HepG2 (cell line): ENCODE measurements around the gene ACOT8. TPM values are rescaled to one million over a fixed set of nuclear protein-coding genes. Genes with fewer than 3 reads are reported as not detected.
A peak's percentile ranks its signal among the peaks of the same experiment; 100 is the strongest.

Experiments used
- AKAP8 ChIP-seq: sonication (generic); formaldehyde crosslinking; IDR thresholded peaks from 2 replicates; pipeline ENCODE4 v1.5.1; 2020; ENCODE audit warnings: mild to moderate bottlenecking, missing genetic modification reagents
- CENPT ChIP-seq: sonication (generic); formaldehyde crosslinking; IDR thresholded peaks from 2 replicates; pipeline ENCODE4 v1.8.0; 2022; ENCODE audit warnings: low read depth, mild to moderate bottlenecking, moderate library complexity, missing genetic modification reagents
- DPF2 ChIP-seq: sonication (generic); formaldehyde crosslinking; IDR thresholded peaks from 2 replicates; pipeline ENCODE4 v1.4.0; 2020; ENCODE audit warnings: mild to moderate bottlenecking, low read depth, missing genetic modification reagents, borderline replicate concordance
- HMGA1 ChIP-seq: sonication (generic); formaldehyde crosslinking; conservative IDR thresholded peaks from 2 replicates; pipeline ENCODE4 v1.4.0; 2020; ENCODE audit warnings: missing genetic modification reagents
- HNRNPL ChIP-seq: fragments of 200-400 bp; formaldehyde crosslinking; IDR thresholded peaks from 2 replicates; pipeline ENCODE4 v1.6.1; 2017; ENCODE audit warnings: mild to moderate bottlenecking, low read depth, low read length
- KLF15 ChIP-seq: sonication (generic); formaldehyde crosslinking; IDR thresholded peaks from 2 replicates; pipeline ENCODE4 v1.8.1; 2023; ENCODE audit warnings: borderline replicate concordance, mild to moderate bottlenecking, inconsistent platforms, missing genetic modification reagents, mixed read lengths
- MAFG ChIP-seq: sonication (generic); formaldehyde crosslinking; IDR thresholded peaks from 2 replicates; pipeline ENCODE4 v1.5.1; 2020; ENCODE audit warnings: mild to moderate bottlenecking, missing genetic modification reagents
- MLLT10 ChIP-seq: sonication (generic); formaldehyde crosslinking; IDR thresholded peaks from 2 replicates; pipeline ENCODE4 v1.4.0; 2020; ENCODE audit warnings: missing genetic modification reagents
- NCOR1 ChIP-seq: fragments of 200-600 bp; sonication (generic); IDR thresholded peaks from 2 replicates; pipeline ENCODE4 v1.7.0; 2017; ENCODE audit warnings: antibody characterized with exemption, low read length, borderline replicate concordance
- NFE2 ChIP-seq: sonication (generic); formaldehyde crosslinking; IDR thresholded peaks from 2 replicates; pipeline ENCODE4 v1.4.0; 2020; ENCODE audit warnings: missing genetic modification reagents
- NKX3-1 ChIP-seq: sonication (generic); formaldehyde crosslinking; IDR thresholded peaks from 2 replicates; pipeline ENCODE4 v1.5.0; 2020; ENCODE audit warnings: missing genetic modification reagents
- SIN3A ChIP-seq: IDR thresholded peaks from 2 replicates; pipeline ENCODE4 v1.6.1; 2011; ENCODE audit warnings: low read depth, mild to moderate bottlenecking, control low read depth, low read length, borderline replicate concordance
- SIX4 ChIP-seq: sonication (generic); formaldehyde crosslinking; IDR thresholded peaks from 2 replicates; pipeline ENCODE4 v1.4.0; 2020; ENCODE audit warnings: missing genetic modification reagents
- SNAI1 ChIP-seq: sonication (generic); formaldehyde crosslinking; IDR thresholded peaks from 2 replicates; pipeline ENCODE4 v1.5.0; 2020; ENCODE audit warnings: mild to moderate bottlenecking, missing genetic modification reagents, borderline replicate concordance
- SPEN ChIP-seq: sonication (generic); formaldehyde crosslinking; IDR thresholded peaks from 2 replicates; pipeline ENCODE4 v1.5.1; 2020; ENCODE audit warnings: low read depth, mild to moderate bottlenecking, missing genetic modification reagents
- TOE1 ChIP-seq: sonication (generic); formaldehyde crosslinking; IDR thresholded peaks from 2 replicates; pipeline ENCODE4 v1.4.0; 2020; ENCODE audit warnings: mild to moderate bottlenecking, missing genetic modification reagents
- ZFP41 ChIP-seq: sonication (generic); formaldehyde crosslinking; IDR thresholded peaks from 2 replicates; pipeline ENCODE4 v1.4.0; 2020; ENCODE audit warnings: mild to moderate bottlenecking, missing genetic modification reagents, borderline replicate concordance
- ZFP90 ChIP-seq: sonication (generic); formaldehyde crosslinking; IDR thresholded peaks from 2 replicates; pipeline ENCODE4 v1.8.0; 2022; ENCODE audit warnings: missing genetic modification reagents, mild to moderate bottlenecking, inconsistent platforms, borderline replicate concordance
- ZIK1 ChIP-seq: sonication (generic); formaldehyde crosslinking; IDR thresholded peaks from 2 replicates; pipeline ENCODE4 v1.5.0; 2020; ENCODE audit warnings: mild to moderate bottlenecking, low read depth, missing genetic modification reagents, borderline replicate concordance
- ZMYM4 ChIP-seq: sonication (generic); formaldehyde crosslinking; IDR thresholded peaks from 2 replicates; pipeline ENCODE4 v1.8.1; 2023; ENCODE audit warnings: mild to moderate bottlenecking, missing genetic modification reagents
- polyA plus RNA-seq, 8 experiments: library from polyadenylated mRNA; depleted of rRNA in 3 of 8; stranded (reverse) in 7 of 8; unstranded in 1 of 8; fragments of >200 nt; fragmentation: Illumina TruSeq in 4 of 8; extraction: Trizol in 4 of 8; gene quantifications; 2 replicates each; pipeline versions ENCODE4 v1.2.1 to v1.2.3, GENCODE V29; 2011 to 2016; ENCODE audit warnings: low read depth in 4 of 8, missing spikeins in 1 of 8, mixed read lengths in 1 of 8; ENCODE audit not compliant: insufficient read depth in 1 of 8
- total RNA-seq, 5 experiments: library from RNA; depleted of rRNA; stranded (reverse); fragments of >200 nt; fragmentation: Illumina TruSeq; extraction: Trizol; gene quantifications; 2 replicates each; pipeline ENCODE4 v1.2.3, GENCODE V29; 2016; ENCODE audit warnings: low read depth in 1 of 5
- TF ChIP-seq, protein P1 (sequence below): sonication (generic); formaldehyde crosslinking; IDR thresholded peaks from 2 replicates; pipeline ENCODE4 v1.4.0; 2020; ENCODE audit warnings: missing genetic modification reagents
- TF ChIP-seq, protein P2 (sequence below): IDR thresholded peaks from 2 replicates; pipeline ENCODE4 v1.6.1; 2016
- TF ChIP-seq, protein P3 (sequence below): sonication (generic); formaldehyde crosslinking; IDR thresholded peaks from 2 replicates; pipeline ENCODE4 v1.5.1; 2020; ENCODE audit warnings: mild to moderate bottlenecking, moderate library complexity, missing genetic modification reagents
- TF ChIP-seq, protein P4 (sequence below): sonication (generic); formaldehyde crosslinking; IDR thresholded peaks from 2 replicates; pipeline ENCODE4 v1.5.0; 2020; ENCODE audit warnings: mild to moderate bottlenecking, missing genetic modification reagents

The ACOT8 gene
- total and polyA plus RNA-seq, 2 of the 13 experiments (the other 11 are each of a cell fraction or from before 2014, with no cell fraction given) = 31.4 to 45.5 TPM

DNA sequence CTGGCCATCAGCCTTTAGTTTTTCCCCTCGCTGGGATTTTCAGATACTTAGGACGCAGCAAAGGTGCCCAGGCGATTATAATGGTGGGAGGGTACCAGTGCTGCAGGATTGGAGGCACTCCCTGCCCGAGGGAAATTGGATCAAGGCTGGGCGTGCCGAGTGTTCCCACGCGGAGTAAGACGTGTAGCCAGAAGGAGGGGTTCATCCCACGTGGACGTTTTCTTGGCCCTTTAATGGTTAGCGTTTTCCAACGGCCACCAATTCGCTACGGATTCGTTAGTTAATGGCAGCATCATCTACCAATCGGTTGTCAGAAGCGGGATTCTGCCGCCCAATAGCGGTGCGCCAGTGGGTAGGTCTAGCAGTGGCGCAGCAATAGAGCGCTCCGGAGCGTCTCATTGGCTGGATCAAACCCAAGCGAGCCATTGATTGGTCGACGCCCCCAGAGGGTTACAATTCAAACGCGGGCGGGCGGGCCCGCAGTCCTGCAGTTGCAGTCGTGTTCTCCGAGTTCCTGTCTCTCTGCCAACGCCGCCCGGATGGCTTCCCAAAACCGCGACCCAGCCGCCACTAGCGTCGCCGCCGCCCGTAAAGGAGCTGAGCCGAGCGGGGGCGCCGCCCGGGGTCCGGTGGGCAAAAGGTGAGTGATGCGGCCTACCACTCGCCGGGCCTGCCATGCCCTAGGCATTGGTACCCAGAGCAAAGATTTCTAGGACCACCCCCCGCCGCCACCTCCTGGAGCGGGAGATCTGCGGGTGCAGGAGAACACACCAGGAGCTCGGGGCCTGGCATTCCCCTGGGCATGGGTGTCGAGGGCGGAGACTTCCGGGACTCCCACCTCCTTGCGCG is 44.8 kb downstream of the ACOT8 start, which contains the start of gene UBE2C (continued):
- TF ChIP-seq ZFP41 (CRISPR knock-in tag) (no peak; the same call in 1 of the 2 replicates), SIN3A (peak; percentile 99), ZFP90 (0 out of 2 replicates have a peak, but pooled peaks have one; percentile 41), SIX4 (CRISPR knock-in tag) (no peak), HMGA1 (no peak), NCOR1 (peak; percentile 56; the same call in 1 of the 2 replicates), HNRNPL (peak; percentile 88), KLF15 (no peak), ZIK1 (CRISPR knock-in tag) (no peak), DPF2 (CRISPR knock-in tag) (no peak), MAFG (CRISPR knock-in tag) (no peak), CENPT (CRISPR knock-in tag) (0 out of 2 replicates have a peak, but pooled peaks have one; percentile 47), NFE2 (CRISPR knock-in tag) (no peak), NKX3-1 (CRISPR knock-in tag) (0 out of 2 replicates have a peak, but pooled peaks have one; percentile 9), ZMYM4 (CRISPR knock-in tag) (peak; percentile 98), AKAP8 (CRISPR knock-in tag) (peak; percentile 78), SNAI1 (CRISPR knock-in tag) (no peak), SPEN (CRISPR knock-in tag) (peak; percentile 61), MLLT10 (CRISPR knock-in tag) (no peak), TOE1 (CRISPR knock-in tag) (no peak)
- TF ChIP-seq, protein P1, sequence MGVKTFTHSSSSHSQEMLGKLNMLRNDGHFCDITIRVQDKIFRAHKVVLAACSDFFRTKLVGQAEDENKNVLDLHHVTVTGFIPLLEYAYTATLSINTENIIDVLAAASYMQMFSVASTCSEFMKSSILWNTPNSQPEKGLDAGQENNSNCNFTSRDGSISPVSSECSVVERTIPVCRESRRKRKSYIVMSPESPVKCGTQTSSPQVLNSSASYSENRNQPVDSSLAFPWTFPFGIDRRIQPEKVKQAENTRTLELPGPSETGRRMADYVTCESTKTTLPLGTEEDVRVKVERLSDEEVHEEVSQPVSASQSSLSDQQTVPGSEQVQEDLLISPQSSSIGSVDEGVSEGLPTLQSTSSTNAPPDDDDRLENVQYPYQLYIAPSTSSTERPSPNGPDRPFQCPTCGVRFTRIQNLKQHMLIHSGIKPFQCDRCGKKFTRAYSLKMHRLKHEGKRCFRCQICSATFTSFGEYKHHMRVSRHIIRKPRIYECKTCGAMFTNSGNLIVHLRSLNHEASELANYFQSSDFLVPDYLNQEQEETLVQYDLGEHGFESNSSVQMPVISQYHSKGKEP = no peak
- TF ChIP-seq, protein P2, sequence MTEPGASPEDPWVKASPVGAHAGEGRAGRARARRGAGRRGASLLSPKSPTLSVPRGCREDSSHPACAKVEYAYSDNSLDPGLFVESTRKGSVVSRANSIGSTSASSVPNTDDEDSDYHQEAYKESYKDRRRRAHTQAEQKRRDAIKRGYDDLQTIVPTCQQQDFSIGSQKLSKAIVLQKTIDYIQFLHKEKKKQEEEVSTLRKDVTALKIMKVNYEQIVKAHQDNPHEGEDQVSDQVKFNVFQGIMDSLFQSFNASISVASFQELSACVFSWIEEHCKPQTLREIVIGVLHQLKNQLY = no peak
- TF ChIP-seq, protein P3, sequence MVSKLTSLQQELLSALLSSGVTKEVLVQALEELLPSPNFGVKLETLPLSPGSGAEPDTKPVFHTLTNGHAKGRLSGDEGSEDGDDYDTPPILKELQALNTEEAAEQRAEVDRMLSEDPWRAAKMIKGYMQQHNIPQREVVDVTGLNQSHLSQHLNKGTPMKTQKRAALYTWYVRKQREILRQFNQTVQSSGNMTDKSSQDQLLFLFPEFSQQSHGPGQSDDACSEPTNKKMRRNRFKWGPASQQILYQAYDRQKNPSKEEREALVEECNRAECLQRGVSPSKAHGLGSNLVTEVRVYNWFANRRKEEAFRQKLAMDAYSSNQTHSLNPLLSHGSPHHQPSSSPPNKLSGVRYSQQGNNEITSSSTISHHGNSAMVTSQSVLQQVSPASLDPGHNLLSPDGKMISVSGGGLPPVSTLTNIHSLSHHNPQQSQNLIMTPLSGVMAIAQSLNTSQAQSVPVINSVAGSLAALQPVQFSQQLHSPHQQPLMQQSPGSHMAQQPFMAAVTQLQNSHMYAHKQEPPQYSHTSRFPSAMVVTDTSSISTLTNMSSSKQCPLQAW (CRISPR knock-in tag) = no peak
- TF ChIP-seq, protein P4, sequence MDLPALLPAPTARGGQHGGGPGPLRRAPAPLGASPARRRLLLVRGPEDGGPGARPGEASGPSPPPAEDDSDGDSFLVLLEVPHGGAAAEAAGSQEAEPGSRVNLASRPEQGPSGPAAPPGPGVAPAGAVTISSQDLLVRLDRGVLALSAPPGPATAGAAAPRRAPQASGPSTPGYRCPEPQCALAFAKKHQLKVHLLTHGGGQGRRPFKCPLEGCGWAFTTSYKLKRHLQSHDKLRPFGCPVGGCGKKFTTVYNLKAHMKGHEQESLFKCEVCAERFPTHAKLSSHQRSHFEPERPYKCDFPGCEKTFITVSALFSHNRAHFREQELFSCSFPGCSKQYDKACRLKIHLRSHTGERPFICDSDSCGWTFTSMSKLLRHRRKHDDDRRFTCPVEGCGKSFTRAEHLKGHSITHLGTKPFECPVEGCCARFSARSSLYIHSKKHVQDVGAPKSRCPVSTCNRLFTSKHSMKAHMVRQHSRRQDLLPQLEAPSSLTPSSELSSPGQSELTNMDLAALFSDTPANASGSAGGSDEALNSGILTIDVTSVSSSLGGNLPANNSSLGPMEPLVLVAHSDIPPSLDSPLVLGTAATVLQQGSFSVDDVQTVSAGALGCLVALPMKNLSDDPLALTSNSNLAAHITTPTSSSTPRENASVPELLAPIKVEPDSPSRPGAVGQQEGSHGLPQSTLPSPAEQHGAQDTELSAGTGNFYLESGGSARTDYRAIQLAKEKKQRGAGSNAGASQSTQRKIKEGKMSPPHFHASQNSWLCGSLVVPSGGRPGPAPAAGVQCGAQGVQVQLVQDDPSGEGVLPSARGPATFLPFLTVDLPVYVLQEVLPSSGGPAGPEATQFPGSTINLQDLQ (CRISPR knock-in tag) = no peak; the same call in 1 of the 2 replicates
